GM23338 (cell line): Measurements from ENCODE around the gene NGLY1. TPM values are rescaled to one million over a fixed set of nuclear protein-coding genes. Genes with fewer than 3 reads are reported as not detected.

Experiments
- ATAC-seq: fragments of 200-7000 bp; cut with Tn5 transposase; 3 replicates; pipeline ENCODE4 v1.9.1; 2020
- DNase-seq: peaks from one replicate; pipeline ENCODE4 v3.0.0-alpha.2; 2015; ENCODE audit warnings: low spot score
- H2AFZ ChIP-seq: fragments of 200-600 bp; sonication (generic); 2 replicates; pipeline ENCODE4 v1.8.0; 2016; ENCODE audit warnings: antibody characterized with exemption, mild to moderate bottlenecking, moderate library complexity
- H3F3A ChIP-seq: fragments of 200-600 bp; sonication (generic); replicated peaks from 2 replicates; pipeline ENCODE4 v1.8.0; 2017; ENCODE audit warnings: antibody characterized with exemption, mixed run types, low read depth
- H3K27ac ChIP-seq: fragments of 200-600 bp; sonication (generic); 2 replicates; pipeline ENCODE4 v1.6.1; 2016; ENCODE audit warnings: low read depth
- H3K27me3 ChIP-seq: fragments of 200-600 bp; sonication (generic); 2 replicates; pipeline ENCODE4 v1.8.0; 2016; ENCODE audit warnings: mild to moderate bottlenecking, mixed run types, moderate library complexity; ENCODE audit not compliant: insufficient read depth
- H3K36me3 ChIP-seq: fragments of 200-600 bp; sonication (generic); 2 replicates; pipeline ENCODE4 v1.8.0; 2016; ENCODE audit warnings: mild to moderate bottlenecking; ENCODE audit not compliant: insufficient read depth
- H3K4me1 ChIP-seq: fragments of 200-600 bp; sonication (generic); 2 replicates; pipeline ENCODE4 v1.8.0; 2016; ENCODE audit warnings: mild to moderate bottlenecking, moderate library complexity; ENCODE audit not compliant: insufficient read depth
- H3K4me2 ChIP-seq: fragments of 200-600 bp; sonication (generic); 2 replicates; pipeline ENCODE4 v1.7.1; 2017; ENCODE audit warnings: mixed run types
- H3K4me3 ChIP-seq: fragments of 200-600 bp; sonication (generic); 2 replicates; pipeline ENCODE4 v1.6.1; 2016; ENCODE audit warnings: mixed run types
- H3K79me2 ChIP-seq: fragments of 200-600 bp; sonication (generic); replicated peaks from 2 replicates; pipeline ENCODE4 v1.8.0; 2017; ENCODE audit warnings: mild to moderate bottlenecking; ENCODE audit not compliant: insufficient read depth
- H3K9me2 ChIP-seq: fragments of 200-600 bp; sonication (generic); 2 replicates; pipeline ENCODE4 v1.8.0; 2017; ENCODE audit not compliant: insufficient read depth
- H4K20me1 ChIP-seq: fragments of 200-600 bp; sonication (generic); replicated peaks from 2 replicates; pipeline ENCODE4 v1.8.0; 2017; ENCODE audit warnings: mild to moderate bottlenecking; ENCODE audit not compliant: insufficient read depth
- H3K27ac Mint-ChIP-seq: 2 replicates; pipeline ENCODE4 v1.8.0; 2020; ENCODE audit warnings: inconsistent platforms, mild to moderate bottlenecking, moderate library complexity, mixed read lengths
- H3K27me3 Mint-ChIP-seq: 3 replicates; pipeline ENCODE4 v1.8.0; 2022; ENCODE audit warnings: low read depth, mild to moderate bottlenecking, moderate library complexity, mixed read lengths, inconsistent platforms; ENCODE audit not compliant: insufficient read depth, poor library complexity
- H3K36me3 Mint-ChIP-seq: 3 replicates; pipeline ENCODE4 v1.8.0; 2021; ENCODE audit warnings: low read depth, mild to moderate bottlenecking, inconsistent platforms, moderate library complexity, mixed read lengths
- H3K4me1 Mint-ChIP-seq: 3 replicates; pipeline ENCODE4 v1.8.0; 2020; ENCODE audit warnings: mild to moderate bottlenecking, inconsistent platforms, mixed read lengths
- H3K4me3 Mint-ChIP-seq: 3 replicates; pipeline ENCODE4 v1.8.0; 2021; ENCODE audit warnings: moderate library complexity, mild to moderate bottlenecking, inconsistent platforms, mixed read lengths
- H3K9me3 Mint-ChIP-seq: 3 replicates; pipeline ENCODE4 v1.8.0; 2020; ENCODE audit warnings: moderate library complexity, mild to moderate bottlenecking, inconsistent platforms, mixed read lengths
- CREB1 ChIP-seq: fragments of 250-450 bp; sonication (Bioruptor Pico); IDR thresholded peaks from 2 replicates; pipeline ENCODE4 v1.5.0; 2020; ENCODE audit warnings: low read depth, mild to moderate bottlenecking, moderate library complexity
- CTCF ChIP-seq, 2 experiments: fragments of 200-600 bp in 1 of 2; sonication (generic) in 1 of 2; conservative IDR thresholded peaks; 2 replicates each; pipeline versions ENCODE4 v1.5.1 to v1.6.1; 2016 to 2017; ENCODE audit warnings: antibody characterized with exemption in 2 of 2, low read depth in 2 of 2, mild to moderate bottlenecking in 2 of 2, moderate library complexity in 1 of 2
- EZH2 ChIP-seq: fragments of 200-600 bp; sonication (generic); IDR thresholded peaks from one replicate; pipeline ENCODE4 v1.8.0; 2017; ENCODE audit warnings: antibody characterized with exemption, mild to moderate bottlenecking, low read depth; ENCODE audit not compliant: unreplicated experiment
- EZH2phosphoT487 ChIP-seq: fragments of 200-600 bp; sonication (generic); IDR thresholded peaks from one replicate; pipeline ENCODE4 v1.8.1; 2018; ENCODE audit warnings: antibody characterized with exemption; ENCODE audit not compliant: unreplicated experiment
- JUNB ChIP-seq: IDR thresholded peaks from one replicate; pipeline ENCODE4 v1.6.1; 2016; ENCODE audit warnings: antibody characterized with exemption; ENCODE audit not compliant: unreplicated experiment
- NANOG ChIP-seq: IDR thresholded peaks from 2 replicates; pipeline ENCODE4 v1.6.1; 2016; ENCODE audit warnings: antibody characterized with exemption, borderline replicate concordance
- POLR2AphosphoS5 ChIP-seq: IDR thresholded peaks from 2 replicates; pipeline ENCODE4 v1.6.1; 2016; ENCODE audit warnings: antibody characterized with exemption, low read depth
- STAT1 ChIP-seq: IDR thresholded peaks from one replicate; pipeline ENCODE4 v1.6.1; 2016; ENCODE audit warnings: antibody characterized with exemption; ENCODE audit not compliant: unreplicated experiment
- ZNF114 ChIP-seq: fragments of 250-450 bp; sonication (Bioruptor Pico); IDR thresholded peaks from 2 replicates; pipeline ENCODE4 v1.5.0; 2020; ENCODE audit warnings: mild to moderate bottlenecking, moderate library complexity
- ZNF331 ChIP-seq: fragments of 250-450 bp; sonication (Bioruptor Pico); IDR thresholded peaks from 2 replicates; pipeline ENCODE4 v1.5.0; 2020; ENCODE audit warnings: low read depth, mild to moderate bottlenecking, moderate library complexity
- ZNF462 ChIP-seq: fragments of 250-450 bp; sonication (Bioruptor Pico); IDR thresholded peaks from 2 replicates; pipeline ENCODE4 v1.5.0; 2020; ENCODE audit warnings: mild to moderate bottlenecking, moderate library complexity
- polyA plus RNA-seq: library from polyadenylated mRNA; unstranded; fragments of >200 nt; fragmentation: Nextera tagmentation; extraction: Ambion mirVana; gene quantifications from 2 replicates; pipeline ENCODE4 v1.2.1, GENCODE V29; 2016
- total RNA-seq: library from RNA; depleted of rRNA; stranded (reverse); fragments of >200 nt; shearing (Covaris generic); gene quantifications from 2 replicates; pipeline ENCODE4 v1.2.3, GENCODE V29; 2014
- TF ChIP-seq, protein P1 (sequence below): IDR thresholded peaks from 2 replicates; pipeline ENCODE4 v1.6.1; 2016; ENCODE audit warnings: antibody characterized with exemption
- TF ChIP-seq, protein P2 (sequence below): IDR thresholded peaks from one replicate; pipeline ENCODE4 v1.6.1; 2018; ENCODE audit warnings: antibody characterized with exemption; ENCODE audit not compliant: unreplicated experiment

Gene NGLY1
- total and polyA plus RNA-seq, 2 experiments from 2014 or later: 20.4 to 43.5 TPM

- H2AFZ ChIP-seq: no peak overlapping the region; the same call in 1 of the 2 replicates
- Mint-ChIP-seq H3K27me3 (peaks cover 2% of the 10 kb centered on the region), H3K4me1 (peaks cover 23% of the 10 kb centered on the region), H3K27ac (no peak overlapping the region), H3K4me3 (no peak overlapping the region), H3K36me3 (no peaks in the 10 kb centered on the region), H3K9me3 (peaks cover 9% of the 10 kb centered on the region; the same call in 1 of the 3 replicates)
- TF ChIP-seq EZH2phosphoT487 (no peak), JUNB (no peak), ZNF114 (CRISPR knock-in tag) (no peak), STAT1 (no peak), ZNF331 (CRISPR knock-in tag) (no peak), EZH2 (no peak), CREB1 (CRISPR knock-in tag) (no peak), NANOG (no peak), CTCF (conservative IDR thresholded peaks at IDR 0.05; ENCODE audit: low read depth in 2 of 2) (no peak), ZNF462 (CRISPR knock-in tag) (no peak), POLR2AphosphoS5 (no peak)
- TF ChIP-seq, protein P1, sequence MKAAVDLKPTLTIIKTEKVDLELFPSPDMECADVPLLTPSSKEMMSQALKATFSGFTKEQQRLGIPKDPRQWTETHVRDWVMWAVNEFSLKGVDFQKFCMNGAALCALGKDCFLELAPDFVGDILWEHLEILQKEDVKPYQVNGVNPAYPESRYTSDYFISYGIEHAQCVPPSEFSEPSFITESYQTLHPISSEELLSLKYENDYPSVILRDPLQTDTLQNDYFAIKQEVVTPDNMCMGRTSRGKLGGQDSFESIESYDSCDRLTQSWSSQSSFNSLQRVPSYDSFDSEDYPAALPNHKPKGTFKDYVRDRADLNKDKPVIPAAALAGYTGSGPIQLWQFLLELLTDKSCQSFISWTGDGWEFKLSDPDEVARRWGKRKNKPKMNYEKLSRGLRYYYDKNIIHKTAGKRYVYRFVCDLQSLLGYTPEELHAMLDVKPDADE: no peak
- TF ChIP-seq, protein P2, sequence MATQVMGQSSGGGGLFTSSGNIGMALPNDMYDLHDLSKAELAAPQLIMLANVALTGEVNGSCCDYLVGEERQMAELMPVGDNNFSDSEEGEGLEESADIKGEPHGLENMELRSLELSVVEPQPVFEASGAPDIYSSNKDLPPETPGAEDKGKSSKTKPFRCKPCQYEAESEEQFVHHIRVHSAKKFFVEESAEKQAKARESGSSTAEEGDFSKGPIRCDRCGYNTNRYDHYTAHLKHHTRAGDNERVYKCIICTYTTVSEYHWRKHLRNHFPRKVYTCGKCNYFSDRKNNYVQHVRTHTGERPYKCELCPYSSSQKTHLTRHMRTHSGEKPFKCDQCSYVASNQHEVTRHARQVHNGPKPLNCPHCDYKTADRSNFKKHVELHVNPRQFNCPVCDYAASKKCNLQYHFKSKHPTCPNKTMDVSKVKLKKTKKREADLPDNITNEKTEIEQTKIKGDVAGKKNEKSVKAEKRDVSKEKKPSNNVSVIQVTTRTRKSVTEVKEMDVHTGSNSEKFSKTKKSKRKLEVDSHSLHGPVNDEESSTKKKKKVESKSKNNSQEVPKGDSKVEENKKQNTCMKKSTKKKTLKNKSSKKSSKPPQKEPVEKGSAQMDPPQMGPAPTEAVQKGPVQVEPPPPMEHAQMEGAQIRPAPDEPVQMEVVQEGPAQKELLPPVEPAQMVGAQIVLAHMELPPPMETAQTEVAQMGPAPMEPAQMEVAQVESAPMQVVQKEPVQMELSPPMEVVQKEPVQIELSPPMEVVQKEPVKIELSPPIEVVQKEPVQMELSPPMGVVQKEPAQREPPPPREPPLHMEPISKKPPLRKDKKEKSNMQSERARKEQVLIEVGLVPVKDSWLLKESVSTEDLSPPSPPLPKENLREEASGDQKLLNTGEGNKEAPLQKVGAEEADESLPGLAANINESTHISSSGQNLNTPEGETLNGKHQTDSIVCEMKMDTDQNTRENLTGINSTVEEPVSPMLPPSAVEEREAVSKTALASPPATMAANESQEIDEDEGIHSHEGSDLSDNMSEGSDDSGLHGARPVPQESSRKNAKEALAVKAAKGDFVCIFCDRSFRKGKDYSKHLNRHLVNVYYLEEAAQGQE: no peak
- ATAC-seq: no peak
- H3K4me1 ChIP-seq: peaks cover 43% of the 10 kb centered on the region
- no peaks in the 10 kb centered on the region for H4K20me1 ChIP-seq
- no peak for DNase-seq
- H3K79me2 ChIP-seq: no peaks in the 10 kb centered on the region
- no peaks in the 10 kb centered on the region for H3K36me3 ChIP-seq
- H3K4me3 ChIP-seq: no peak overlapping the region
- no peaks in the 10 kb centered on the region for H3F3A ChIP-seq
- H3K27me3 ChIP-seq: no peaks in the 10 kb centered on the region
- no peak overlapping the region for H3K4me2 ChIP-seq
- peaks cover 7% of the 10 kb centered on the region; the same call in 1 of the 2 replicates for H3K9me2 ChIP-seq
- H3K27ac ChIP-seq: no peak overlapping the region
These were observed 33.9 kb upstream of the NGLY1 start for GRCh38 chr3:25817107-25817506.
